ENCODE data around the gene IL13.

The IL13 gene

DNA sequence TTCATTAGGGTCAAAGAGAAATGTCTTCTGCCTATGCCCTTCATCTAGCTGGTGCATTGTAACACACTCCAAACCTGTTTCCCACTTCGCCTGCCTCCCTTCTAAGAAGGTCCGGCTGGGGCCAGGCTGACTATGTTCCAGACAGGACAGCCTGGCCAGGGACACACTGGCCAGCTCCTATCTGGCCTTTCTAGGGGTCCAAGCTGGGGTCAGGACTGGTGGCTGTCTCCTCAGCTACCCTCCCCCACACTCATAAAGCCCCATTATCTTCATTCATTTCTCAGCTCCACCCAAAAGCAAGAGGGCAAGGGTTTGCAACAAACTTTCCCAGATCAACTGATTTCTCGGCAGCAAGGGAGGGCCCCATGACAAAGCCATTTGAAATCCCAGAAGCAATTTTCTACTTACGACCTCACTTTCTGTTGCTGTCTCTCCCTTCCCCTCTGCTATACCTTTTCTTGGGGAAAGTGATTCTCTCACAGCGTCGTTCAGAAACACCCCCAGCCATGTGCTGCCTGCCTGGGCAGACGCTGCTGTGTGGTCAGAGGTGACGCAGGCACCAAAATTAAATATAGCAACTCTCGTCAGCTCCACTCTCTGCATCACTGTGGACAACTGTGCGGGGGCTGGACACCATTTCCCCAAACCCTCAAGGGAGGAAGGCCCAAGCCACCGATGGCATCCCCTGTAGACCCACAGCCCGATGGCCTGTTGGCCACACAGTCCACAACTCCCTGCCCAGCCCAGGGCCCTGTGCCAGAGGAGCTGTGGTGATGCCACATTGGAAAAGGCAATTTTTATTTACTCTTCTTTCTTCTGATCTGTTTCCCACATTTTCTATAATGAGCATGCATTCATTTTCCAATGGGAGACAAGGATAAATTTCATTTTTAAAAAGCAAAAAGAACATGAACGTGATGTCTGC is 6.1 kb downstream of the IL13 start:
- Histone ChIP-seq H3K4me3 (ENCODE audit: insufficient read depth, low read depth, low read length) (no peak overlapping the region), H3K27me3 (ENCODE audit: control insufficient read depth, insufficient read depth, low read length, poor library complexity, severe bottlenecking) (no peaks in the 10 kb centered on the region), H3K27ac (ENCODE audit: insufficient read depth, low read depth, low read length, poor library complexity, severe bottlenecking) (no peak overlapping the region), H3K9me3 (ENCODE audit: control insufficient read depth, low read length) (no peaks in the 10 kb centered on the region), H3K36me3 (ENCODE audit: control insufficient read depth, insufficient read depth, low read length) (no peaks in the 10 kb centered on the region), H3K4me1 (ENCODE audit: control insufficient read depth, insufficient read depth, low read length) (no peaks in the 10 kb centered on the region)
- 88 to 91% methylated on average over 13 of the region's 13 CpGs for WGBS, 2 experiments

DNA sequence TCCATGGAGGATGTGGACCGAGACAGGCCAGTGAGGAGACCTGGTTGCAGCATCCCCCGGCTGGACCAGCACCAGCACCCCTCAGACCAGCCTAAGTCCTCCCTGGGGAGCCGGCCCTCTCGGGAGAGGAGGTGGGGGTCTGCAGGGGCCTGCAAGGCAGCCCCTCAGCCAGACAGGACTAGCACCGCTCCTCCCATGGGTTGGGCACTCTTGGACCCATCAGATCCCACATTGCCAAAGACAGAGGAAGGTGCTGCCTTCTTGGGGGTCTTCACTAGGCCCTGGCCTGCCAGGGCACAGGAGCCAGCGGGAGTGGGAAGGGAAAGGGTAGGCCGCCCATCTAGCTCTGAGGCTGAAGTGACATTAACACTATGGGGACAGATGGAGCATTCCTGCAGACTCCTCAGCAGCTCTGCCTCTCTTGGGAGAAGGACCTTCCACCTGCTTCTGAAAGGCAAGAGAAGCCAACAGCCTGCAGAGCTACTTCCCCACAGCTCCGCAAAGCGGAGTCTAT is 6.8 kb downstream of the IL13 start:
- WGBS, 2 experiments = 93 to 97% methylated on average over 9 of the region's 9 CpGs
- Histone ChIP-seq H3K4me1 (ENCODE audit: control insufficient read depth, insufficient read depth, low read length) (no peaks in the 10 kb centered on the region), H3K36me3 (ENCODE audit: control insufficient read depth, insufficient read depth, low read length) (no peaks in the 10 kb centered on the region), H3K27ac (ENCODE audit: insufficient read depth, low read depth, low read length, poor library complexity, severe bottlenecking) (no peak overlapping the region), H3K4me3 (ENCODE audit: insufficient read depth, low read depth, low read length) (no peak overlapping the region), H3K27me3 (ENCODE audit: control insufficient read depth, insufficient read depth, low read length, poor library complexity, severe bottlenecking) (no peaks in the 10 kb centered on the region), H3K9me3 (ENCODE audit: control insufficient read depth, low read length) (no peaks in the 10 kb centered on the region)

DNA sequence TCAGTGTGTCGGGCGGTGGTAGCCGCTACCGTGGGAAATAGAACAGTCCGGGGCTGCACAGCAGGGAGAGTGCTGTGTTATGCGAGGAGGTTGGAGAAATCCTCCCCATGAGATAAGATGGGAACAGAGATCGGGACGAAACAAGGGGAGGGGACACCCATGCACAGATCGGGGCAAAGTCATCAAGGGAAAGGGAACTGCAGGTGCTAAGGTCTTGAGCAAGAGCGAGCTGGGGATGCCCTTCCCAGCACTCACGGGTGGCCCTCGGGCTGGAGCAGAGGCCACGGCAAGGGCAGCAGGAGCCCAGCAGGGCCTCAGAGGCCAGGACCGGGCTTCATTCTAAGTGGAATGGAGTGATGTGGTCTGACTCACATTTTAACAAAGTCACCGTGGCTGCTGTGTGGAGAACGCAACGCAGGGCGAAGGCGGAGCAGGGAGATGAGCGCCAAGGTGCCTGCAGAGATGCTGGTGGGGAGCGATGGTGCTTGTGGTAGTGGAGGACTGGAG is 7.7 kb downstream of the IL13 start:
- Histone ChIP-seq H3K36me3 (ENCODE audit: control insufficient read depth, insufficient read depth, low read length) (no peaks in the 10 kb centered on the region), H3K27ac (ENCODE audit: insufficient read depth, low read depth, low read length, poor library complexity, severe bottlenecking) (no peak overlapping the region), H3K4me1 (ENCODE audit: control insufficient read depth, insufficient read depth, low read length) (no peaks in the 10 kb centered on the region), H3K4me3 (ENCODE audit: insufficient read depth, low read depth, low read length) (no peak overlapping the region), H3K27me3 (ENCODE audit: control insufficient read depth, insufficient read depth, low read length, poor library complexity, severe bottlenecking) (no peaks in the 10 kb centered on the region), H3K9me3 (ENCODE audit: control insufficient read depth, low read length) (no peaks in the 10 kb centered on the region)
- 81 to 87% methylated on average over 21 of the region's 21 CpGs for WGBS, 2 experiments

GRCh38 chr5:132666310-132667123 is 8.5 kb downstream of the IL13 start:
- Histone ChIP-seq H3K9me3 (ENCODE audit: control insufficient read depth, low read length) (peaks cover 3% of the 10 kb centered on the region), H3K27me3 (ENCODE audit: control insufficient read depth, insufficient read depth, low read length, poor library complexity, severe bottlenecking) (no peaks in the 10 kb centered on the region), H3K4me3 (ENCODE audit: insufficient read depth, low read depth, low read length) (no peak overlapping the region), H3K27ac (ENCODE audit: insufficient read depth, low read depth, low read length, poor library complexity, severe bottlenecking) (no peak overlapping the region), H3K4me1 (ENCODE audit: control insufficient read depth, insufficient read depth, low read length) (no peaks in the 10 kb centered on the region), H3K36me3 (ENCODE audit: control insufficient read depth, insufficient read depth, low read length) (no peaks in the 10 kb centered on the region)
- WGBS, 2 experiments = 95% methylated on average over 16 of the region's 16 CpGs

GRCh38 chr5:132667309-132667708 is 9.3 kb downstream of the IL13 start:
- Histone ChIP-seq H3K4me3 (ENCODE audit: insufficient read depth, low read depth, low read length) (no peak overlapping the region), H3K9me3 (ENCODE audit: control insufficient read depth, low read length) (peaks cover 3% of the 10 kb centered on the region), H3K4me1 (ENCODE audit: control insufficient read depth, insufficient read depth, low read length) (no peaks in the 10 kb centered on the region), H3K36me3 (ENCODE audit: control insufficient read depth, insufficient read depth, low read length) (no peaks in the 10 kb centered on the region), H3K27ac (ENCODE audit: insufficient read depth, low read depth, low read length, poor library complexity, severe bottlenecking) (no peak overlapping the region), H3K27me3 (ENCODE audit: control insufficient read depth, insufficient read depth, low read length, poor library complexity, severe bottlenecking) (no peaks in the 10 kb centered on the region)
- WGBS, 2 experiments = 90 to 94% methylated on average over 9 of the region's 10 CpGs

GRCh38 chr5:132667761-132668705 is 10.1 kb downstream of the IL13 start:
- no peaks in the 10 kb centered on the region for H3K36me3 ChIP-seq (ENCODE audit: control insufficient read depth, insufficient read depth, low read length)
- peaks cover 3% of the 10 kb centered on the region for H3K9me3 ChIP-seq (ENCODE audit: control insufficient read depth, low read length)
- no peaks in the 10 kb centered on the region for H3K4me1 ChIP-seq (ENCODE audit: control insufficient read depth, insufficient read depth, low read length)
- WGBS, 2 experiments = 83% methylated on average over 22 of the region's 22 CpGs
- no peak overlapping the region for H3K4me3 ChIP-seq (ENCODE audit: insufficient read depth, low read depth, low read length)
- no peaks in the 10 kb centered on the region for H3K27me3 ChIP-seq (ENCODE audit: control insufficient read depth, insufficient read depth, low read length, poor library complexity, severe bottlenecking)
- no peak overlapping the region for H3K27ac ChIP-seq (ENCODE audit: insufficient read depth, low read depth, low read length, poor library complexity, severe bottlenecking)

DNA sequence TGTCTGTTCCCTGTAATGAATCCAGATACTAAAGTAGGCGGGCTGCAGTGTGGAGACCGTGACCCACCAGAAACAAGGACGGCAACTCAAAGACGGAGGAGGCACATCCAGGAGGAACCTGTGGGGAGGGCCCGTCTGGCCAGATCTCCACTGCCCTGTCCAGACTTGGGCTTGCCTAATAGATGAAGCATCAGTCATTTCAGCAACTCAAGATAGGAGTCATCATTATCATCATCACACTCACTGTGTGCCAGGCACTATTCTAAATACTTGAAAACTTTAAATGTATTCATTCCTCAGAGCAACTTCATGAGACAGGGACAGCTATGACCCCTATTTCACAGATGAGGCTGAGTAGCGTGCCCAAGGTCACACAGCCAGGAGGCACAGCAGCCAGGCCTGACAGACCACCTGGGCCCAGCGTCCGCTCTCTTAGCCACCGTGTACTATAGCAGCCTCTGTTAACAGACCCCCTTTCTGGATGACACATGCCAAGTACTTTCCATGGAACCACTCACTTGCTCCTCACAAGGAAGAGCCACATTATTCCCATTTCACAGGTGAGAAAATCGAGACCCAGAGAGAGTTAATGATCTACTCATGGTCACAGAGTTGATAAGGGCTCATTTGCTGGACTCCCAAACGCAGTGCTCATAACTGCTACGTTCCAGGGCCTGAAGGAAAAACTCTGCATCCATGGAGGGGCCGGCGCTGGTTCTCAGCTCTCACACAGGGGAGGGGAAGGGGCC is 10.9 kb downstream of the IL13 start:
- Histone ChIP-seq H3K9me3 (ENCODE audit: control insufficient read depth, low read length) (peaks cover 3% of the 10 kb centered on the region), H3K27ac (ENCODE audit: insufficient read depth, low read depth, low read length, poor library complexity, severe bottlenecking) (no peak overlapping the region), H3K27me3 (ENCODE audit: control insufficient read depth, insufficient read depth, low read length, poor library complexity, severe bottlenecking) (no peaks in the 10 kb centered on the region), H3K36me3 (ENCODE audit: control insufficient read depth, insufficient read depth, low read length) (no peaks in the 10 kb centered on the region), H3K4me1 (ENCODE audit: control insufficient read depth, insufficient read depth, low read length) (no peaks in the 10 kb centered on the region), H3K4me3 (ENCODE audit: insufficient read depth, low read depth, low read length) (no peak overlapping the region)
- WGBS, 2 experiments = 94 to 95% methylated on average over 14 of the region's 14 CpGs

- no peaks in the 10 kb centered on the region for H3K4me1 ChIP-seq (ENCODE audit: control insufficient read depth, insufficient read depth, low read length)
- no peaks in the 10 kb centered on the region for H3K36me3 ChIP-seq (ENCODE audit: control insufficient read depth, insufficient read depth, low read length)
- no peaks in the 10 kb centered on the region for H3K27me3 ChIP-seq (ENCODE audit: control insufficient read depth, insufficient read depth, low read length, poor library complexity, severe bottlenecking)
- no peak overlapping the region for H3K27ac ChIP-seq (ENCODE audit: insufficient read depth, low read depth, low read length, poor library complexity, severe bottlenecking)
- no peak overlapping the region for H3K4me3 ChIP-seq (ENCODE audit: insufficient read depth, low read depth, low read length)
- 88 to 93% methylated on average over 7 of the region's 7 CpGs for WGBS, 2 experiments
- H3K9me3 ChIP-seq (ENCODE audit: control insufficient read depth, low read length) = peaks cover 3% of the 10 kb centered on the region
Measured at GRCh38 chr5:132669455-132669820, 11.5 kb downstream of the IL13 start.

All from ectodermal cell (in vitro differentiated cells).